Measurements from ENCODE around the gene VARS1. TPM values are rescaled to one million over a fixed set of nuclear protein-coding genes. Genes with fewer than 3 reads are reported as not detected.
A peak's percentile ranks its signal among the peaks of the same experiment; 100 is the strongest.
"Not testable (repeated sequence)": the region's sequence is repeated elsewhere in the genome, so short reads cannot be mapped to it uniquely, and the experiment has no call there.

Gene VARS1
- total RNA-seq, 4 donors from 2014 or later = 25.4 to 50.6 (median 29.9) TPM

DNA sequence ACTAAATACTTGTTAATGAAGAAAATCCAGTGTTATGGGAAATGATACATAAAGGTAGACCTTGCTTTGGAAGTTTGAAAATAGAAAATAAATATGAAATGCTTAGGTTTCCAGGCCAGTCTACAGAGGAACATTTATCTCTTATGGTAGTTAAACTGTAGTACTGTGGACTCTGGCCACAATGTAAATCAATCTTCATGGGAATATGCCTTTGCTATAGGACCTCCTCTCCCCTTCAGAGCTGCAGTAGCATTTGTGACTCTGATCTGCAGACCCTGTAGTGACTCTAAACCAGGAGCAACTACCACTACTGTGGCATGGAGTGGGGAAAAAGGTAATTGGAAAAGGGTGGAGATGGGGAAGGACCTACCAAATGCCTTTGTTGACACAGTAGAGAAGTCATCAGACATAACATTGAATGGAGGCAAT, 24.3 kb upstream of the VARS1 start:
- no peaks in the 10 kb centered on the region for H3K9me3 ChIP-seq
- H3K4me3 ChIP-seq = no peak overlapping the region
- peak overlapping the region; percentile 30 to 98 (median 89) for H3K27ac ChIP-seq
- H3K27me3 ChIP-seq = no peaks in the 10 kb centered on the region
- no peak for TF ChIP-seq POLR2AphosphoS5 (IDR thresholded peaks at IDR 0.05)
- TF ChIP-seq EP300 (IDR thresholded peaks at IDR 0.05) = no peak
- TF ChIP-seq, protein P1, sequence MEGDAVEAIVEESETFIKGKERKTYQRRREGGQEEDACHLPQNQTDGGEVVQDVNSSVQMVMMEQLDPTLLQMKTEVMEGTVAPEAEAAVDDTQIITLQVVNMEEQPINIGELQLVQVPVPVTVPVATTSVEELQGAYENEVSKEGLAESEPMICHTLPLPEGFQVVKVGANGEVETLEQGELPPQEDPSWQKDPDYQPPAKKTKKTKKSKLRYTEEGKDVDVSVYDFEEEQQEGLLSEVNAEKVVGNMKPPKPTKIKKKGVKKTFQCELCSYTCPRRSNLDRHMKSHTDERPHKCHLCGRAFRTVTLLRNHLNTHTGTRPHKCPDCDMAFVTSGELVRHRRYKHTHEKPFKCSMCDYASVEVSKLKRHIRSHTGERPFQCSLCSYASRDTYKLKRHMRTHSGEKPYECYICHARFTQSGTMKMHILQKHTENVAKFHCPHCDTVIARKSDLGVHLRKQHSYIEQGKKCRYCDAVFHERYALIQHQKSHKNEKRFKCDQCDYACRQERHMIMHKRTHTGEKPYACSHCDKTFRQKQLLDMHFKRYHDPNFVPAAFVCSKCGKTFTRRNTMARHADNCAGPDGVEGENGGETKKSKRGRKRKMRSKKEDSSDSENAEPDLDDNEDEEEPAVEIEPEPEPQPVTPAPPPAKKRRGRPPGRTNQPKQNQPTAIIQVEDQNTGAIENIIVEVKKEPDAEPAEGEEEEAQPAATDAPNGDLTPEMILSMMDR (IDR thresholded peaks at IDR 0.05) = no peak
- no peak for TF ChIP-seq POLR2A (IDR thresholded peaks at IDR 0.05)
- H3K36me3 ChIP-seq = no peaks in the 10 kb centered on the region
- H3K4me1 ChIP-seq = peaks cover 0 to 65% (median 31%) of the 10 kb centered on the region in 3 donors
- ATAC-seq = no peak

DNA sequence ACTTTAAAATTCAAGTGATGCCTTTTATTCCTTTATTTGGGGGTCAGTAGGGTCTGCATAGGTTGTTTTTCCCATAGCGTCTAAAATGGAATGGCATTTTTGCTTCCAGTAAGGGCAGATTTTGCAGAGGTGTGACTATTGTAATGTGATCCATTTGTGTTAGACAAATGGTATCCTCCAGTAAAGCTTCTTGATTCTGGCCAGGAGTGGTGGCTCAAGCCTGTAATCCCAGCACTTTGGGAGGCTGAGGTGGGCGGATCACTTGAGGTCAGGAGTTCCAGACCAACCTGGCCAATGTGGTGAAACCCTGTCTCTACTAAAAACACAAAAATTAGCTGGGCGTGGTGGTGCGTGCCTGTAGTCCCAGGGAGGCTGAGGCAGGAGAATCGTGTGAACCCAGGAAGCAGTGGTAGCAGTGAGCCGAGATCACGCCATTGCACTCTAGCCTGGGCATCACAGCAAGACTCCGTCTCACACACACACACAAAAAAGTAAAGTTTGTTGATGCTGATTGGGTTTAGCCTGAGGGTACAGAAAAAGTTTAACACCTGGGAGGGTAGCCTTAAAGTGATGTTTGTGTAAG, 22.5 kb upstream of the VARS1 start:
- Histone ChIP-seq H3K27ac (peak overlapping the region; percentile 29 to 98 (median 89)), H3K4me1 (peaks cover 3 to 59% (median 35%) of the 10 kb centered on the region in 3 donors), H3K4me3 (peak overlapping the region; percentile 54 to 77)
- H3K36me3 ChIP-seq, ATAC-seq, H3K27me3 ChIP-seq, H3K9me3 ChIP-seq: not testable (repeated sequence)
- WGBS, 2 donors (ENCODE audit: low coverage in 1 of 2) = 27 to 35% methylated on average over 1 to 5 of the region's 8 CpGs

DNA sequence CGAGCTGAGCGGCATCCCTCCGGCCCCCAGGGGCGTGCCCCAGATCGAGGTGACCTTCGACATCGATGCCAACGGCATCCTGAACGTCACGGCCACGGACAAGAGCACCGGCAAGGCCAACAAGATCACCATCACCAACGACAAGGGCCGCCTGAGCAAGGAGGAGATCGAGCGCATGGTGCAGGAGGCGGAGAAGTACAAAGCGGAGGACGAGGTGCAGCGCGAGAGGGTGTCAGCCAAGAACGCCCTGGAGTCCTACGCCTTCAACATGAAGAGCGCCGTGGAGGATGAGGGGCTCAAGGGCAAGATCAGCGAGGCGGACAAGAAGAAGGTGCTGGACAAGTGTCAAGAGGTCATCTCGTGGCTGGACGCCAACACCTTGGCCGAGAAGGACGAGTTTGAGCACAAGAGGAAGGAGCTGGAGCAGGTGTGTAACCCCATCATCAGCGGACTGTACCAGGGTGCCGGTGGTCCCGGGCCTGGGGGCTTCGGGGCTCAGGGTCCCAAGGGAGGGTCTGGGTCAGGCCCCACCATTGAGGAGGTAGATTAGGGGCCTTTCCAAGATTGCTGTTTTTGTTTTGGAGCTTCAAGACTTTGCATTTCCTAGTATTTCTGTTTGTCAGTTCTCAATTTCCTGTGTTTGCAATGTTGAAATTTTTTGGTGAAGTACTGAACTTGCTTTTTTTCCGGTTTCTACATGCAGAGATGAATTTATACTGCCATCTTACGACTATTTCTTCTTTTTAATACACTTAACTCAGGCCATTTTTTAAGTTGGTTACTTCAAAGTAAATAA, 21.8 kb upstream of the VARS1 start:
- peak overlapping the region; percentile 64 to 98 (median 89) for H3K27ac ChIP-seq
- TF ChIP-seq, protein P1 (IDR thresholded peaks at IDR 0.05) = peak in 1 of 4 experiments; percentile 16
- ATAC-seq, H3K9me3 ChIP-seq, H3K36me3 ChIP-seq, H3K27me3 ChIP-seq: not testable (repeated sequence)
- WGBS, 2 donors (ENCODE audit: low coverage in 1 of 2) = 20 to 37% methylated on average over 1 to 12 of the region's 37 CpGs
- H3K4me1 ChIP-seq = peaks cover 3 to 55% (median 29%) of the 10 kb centered on the region in 3 donors
- H3K4me3 ChIP-seq = peak overlapping the region; percentile 54 to 77

DNA sequence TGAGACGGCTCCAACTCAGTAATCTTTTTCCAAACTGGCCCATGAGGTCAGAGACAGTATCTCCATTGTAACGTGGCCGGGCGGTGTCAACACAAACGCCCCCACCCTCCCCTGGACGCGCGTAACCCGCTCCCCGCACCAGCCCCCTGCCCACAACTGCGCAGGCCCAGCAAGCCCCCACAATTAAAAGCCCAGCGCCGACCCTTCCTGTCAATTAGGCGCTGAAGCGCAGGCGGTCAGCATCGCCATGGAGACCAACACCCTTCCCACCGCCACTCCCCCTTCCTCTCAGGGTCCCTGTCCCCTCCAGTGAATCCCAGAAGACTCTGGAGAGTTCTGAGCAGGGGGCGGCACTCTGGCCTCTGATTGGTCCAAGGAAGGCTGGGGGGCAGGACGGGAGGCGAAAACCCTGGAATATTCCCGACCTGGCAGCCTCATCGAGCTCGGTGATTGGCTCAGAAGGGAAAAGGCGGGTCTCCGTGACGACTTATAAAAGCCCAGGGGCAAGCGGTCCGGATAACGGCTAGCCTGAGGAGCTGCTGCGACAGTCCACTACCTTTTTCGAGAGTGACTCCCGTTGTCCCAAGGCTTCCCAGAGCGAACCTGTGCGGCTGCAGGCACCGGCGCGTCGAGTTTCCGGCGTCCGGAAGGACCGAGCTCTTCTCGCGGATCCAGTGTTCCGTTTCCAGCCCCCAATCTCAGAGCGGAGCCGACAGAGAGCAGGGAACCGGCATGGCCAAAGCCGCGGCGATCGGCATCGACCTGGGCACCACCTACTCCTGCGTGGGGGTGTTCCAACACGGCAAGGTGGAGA, 19.7 kb upstream of the VARS1 start, which contains the start of the genes HSPA1A and HSPA1L:
Gene HSPA1A (plus strand): TSS at position 519 of the 814 bp plus-strand sequence. CDS start 214 bp downstream, at position 733.
Gene HSPA1L (minus strand): TSS at position 259 of the 814 bp plus-strand sequence. CDS start 3,311 bp downstream, outside the sequence.
- Histone ChIP-seq H3K27ac (peak within 1 kb of the TSS; percentile 90 to 100 (median 98)), H3K27me3 (no peaks in the 10 kb centered on the region), H3K36me3 (no peaks in the 10 kb centered on the region), H3K4me3 (peak within 1 kb of the TSS; percentile 46 to 60), H3K9me3 (no peaks in the 10 kb centered on the region), H3K4me1 (peaks cover 3 to 41% (median 24%) of the 10 kb centered on the region in 3 donors)
- 0% methylated on average over 7 of the region's 56 CpGs; no CpG with 5 or more reads in 1 of the 2 donors for WGBS, 2 donors (ENCODE audit: low coverage in 1 of 2)
- TF ChIP-seq POLR2AphosphoS5 (IDR thresholded peaks at IDR 0.05) = peak; percentile 100
- TF ChIP-seq, protein P1 (IDR thresholded peaks at IDR 0.05) = peak in 1 of 4 experiments; percentile 8
- TF ChIP-seq EP300 (IDR thresholded peaks at IDR 0.05) = no peak
- peak; percentile 100 for TF ChIP-seq POLR2A (IDR thresholded peaks at IDR 0.05)
- peak; percentile 92 for ATAC-seq

DNA sequence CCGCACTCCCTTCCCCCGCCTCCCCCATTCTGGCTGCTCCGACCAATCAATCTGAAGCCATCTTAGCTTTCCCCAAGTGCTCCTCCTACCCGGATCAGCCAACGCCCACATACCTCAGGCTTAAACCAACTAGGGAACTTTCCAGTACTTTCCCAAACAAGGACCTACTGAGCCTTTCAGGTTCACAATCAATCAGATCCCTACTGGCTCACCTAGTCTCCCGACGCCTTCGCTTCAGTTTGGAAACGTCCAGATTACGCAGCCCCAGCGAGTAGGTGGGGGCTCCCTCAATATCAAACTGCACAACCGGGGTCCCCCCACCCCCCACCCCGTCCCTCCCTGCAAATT, 19.1 kb upstream of the VARS1 start:
- ATAC-seq = peak; percentile 89
- WGBS, 2 donors (ENCODE audit: low coverage in 1 of 2) = 0% methylated on average over 6 to 11 of the region's 13 CpGs

More for the DNA sequence above, 19.1 kb upstream of the VARS1 start:
- H3K27me3 ChIP-seq = no peaks in the 10 kb centered on the region
- no peaks in the 10 kb centered on the region for H3K9me3 ChIP-seq
- no peaks in the 10 kb centered on the region for H3K36me3 ChIP-seq
- peak overlapping the region; percentile 86 to 100 (median 98) for H3K27ac ChIP-seq
- TF ChIP-seq POLR2A (IDR thresholded peaks at IDR 0.05) (peak in 1 of 2 donors; percentile 11), EP300 (IDR thresholded peaks at IDR 0.05) (no peak), POLR2AphosphoS5 (IDR thresholded peaks at IDR 0.05) (peak; percentile 88)
- peaks cover 3 to 35% (median 18%) of the 10 kb centered on the region in 3 donors for H3K4me1 ChIP-seq
- peak overlapping the region; percentile 46 to 60 for H3K4me3 ChIP-seq

Measured in gastroesophageal sphincter (tissue), 4 donors.